ENCODE results near the gene ALDH4A1. TPM values are rescaled to one million over a fixed set of nuclear protein-coding genes. Genes with fewer than 3 reads are reported as not detected.

Gene ALDH4A1
- total and polyA plus RNA-seq, 4 donors: 13.7 to 31.2 (median 23.5) TPM

GRCh38 chr1:18915341-18915740 lies 13.0 kb upstream of the ALDH4A1 start:
- no peaks in the 10 kb centered on the region for H3K9me3 ChIP-seq (ENCODE audit: control insufficient read depth, insufficient read depth, low read length)
- peaks cover 19% of the 10 kb centered on the region for H3K4me1 ChIP-seq (ENCODE audit: control insufficient read depth, insufficient read depth, low read length)
- DNase-seq (ENCODE audit: low read depth in 4 of 6, low spot score in 6 of 6): no peak
- no peak overlapping the region for H3K4me3 ChIP-seq (ENCODE audit: low read depth, low read length)
- no peak overlapping the region for H3K27ac ChIP-seq (ENCODE audit: low read depth, low read length)
- H3K27me3 ChIP-seq (ENCODE audit: control insufficient read depth, insufficient read depth, low read length): no peaks in the 10 kb centered on the region
- 75% methylated on average over 6 of the region's 7 CpGs for WGBS (ENCODE audit: insufficient coverage)
- peaks cover 80% of the 10 kb centered on the region for H3K36me3 ChIP-seq (ENCODE audit: control insufficient read depth, insufficient read depth, low read length)

- Histone ChIP-seq H3K27ac (ENCODE audit: low read depth, low read length) (no peak overlapping the region), H3K4me3 (ENCODE audit: low read depth, low read length) (no peak overlapping the region), H3K27me3 (ENCODE audit: control insufficient read depth, insufficient read depth, low read length) (no peaks in the 10 kb centered on the region), H3K4me1 (ENCODE audit: control insufficient read depth, insufficient read depth, low read length) (peaks cover 16% of the 10 kb centered on the region), H3K9me3 (ENCODE audit: control insufficient read depth, insufficient read depth, low read length) (no peaks in the 10 kb centered on the region), H3K36me3 (ENCODE audit: control insufficient read depth, insufficient read depth, low read length) (peaks cover 84% of the 10 kb centered on the region)
- WGBS (ENCODE audit: insufficient coverage): 33% methylated on average over 13 of the region's 22 CpGs
- peak in 2 of 6 donors; percentile 60 to 73 for DNase-seq (ENCODE audit: low read depth in 4 of 6, low spot score in 6 of 6)
These were observed 10.9 kb upstream of the ALDH4A1 start for GRCh38 chr1:18913065-18913835.

DNA sequence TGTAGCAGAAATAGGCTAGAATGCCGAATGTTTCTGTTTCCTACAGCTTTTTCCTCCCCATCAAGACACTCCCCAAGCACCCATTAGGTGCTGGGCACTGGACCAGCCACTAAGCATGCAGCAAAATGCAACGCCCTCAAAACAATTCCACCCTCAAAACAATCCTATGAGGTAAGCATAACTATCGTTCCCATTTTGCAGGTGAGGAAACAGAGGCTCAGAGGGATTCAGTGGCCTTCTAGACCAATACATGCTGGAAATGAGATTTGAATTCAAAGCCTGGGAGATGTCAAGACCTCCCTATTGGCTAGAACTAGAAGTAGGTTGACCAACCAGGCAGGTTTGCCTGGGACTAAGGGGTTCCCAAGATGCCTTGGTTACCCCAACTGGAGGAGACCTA lies 10.2 kb upstream of the ALDH4A1 start:
- H3K4me1 ChIP-seq (ENCODE audit: control insufficient read depth, insufficient read depth, low read length): peaks cover 23% of the 10 kb centered on the region
- no peak overlapping the region for H3K4me3 ChIP-seq (ENCODE audit: low read depth, low read length)
- 90% methylated on average over 3 of the region's 3 CpGs for WGBS (ENCODE audit: insufficient coverage)
- no peaks in the 10 kb centered on the region for H3K27me3 ChIP-seq (ENCODE audit: control insufficient read depth, insufficient read depth, low read length)
- no peak for DNase-seq (ENCODE audit: low read depth in 4 of 6, low spot score in 6 of 6)
- H3K27ac ChIP-seq (ENCODE audit: low read depth, low read length): no peak overlapping the region
- H3K9me3 ChIP-seq (ENCODE audit: control insufficient read depth, insufficient read depth, low read length): no peaks in the 10 kb centered on the region
- H3K36me3 ChIP-seq (ENCODE audit: control insufficient read depth, insufficient read depth, low read length): peaks cover 83% of the 10 kb centered on the region

GRCh38 chr1:18908911-18909771 lies 6.8 kb upstream of the ALDH4A1 start:
- Histone ChIP-seq H3K36me3 (ENCODE audit: control insufficient read depth, insufficient read depth, low read length) (peaks cover 66% of the 10 kb centered on the region), H3K9me3 (ENCODE audit: control insufficient read depth, insufficient read depth, low read length) (no peaks in the 10 kb centered on the region), H3K27me3 (ENCODE audit: control insufficient read depth, insufficient read depth, low read length) (no peaks in the 10 kb centered on the region), H3K4me3 (ENCODE audit: low read depth, low read length) (no peak overlapping the region), H3K4me1 (ENCODE audit: control insufficient read depth, insufficient read depth, low read length) (peaks cover 26% of the 10 kb centered on the region), H3K27ac (ENCODE audit: low read depth, low read length) (no peak overlapping the region)
- no peak for DNase-seq (ENCODE audit: low read depth in 4 of 6, low spot score in 6 of 6)
- 84% methylated on average over 9 of the region's 17 CpGs for WGBS (ENCODE audit: insufficient coverage)

GRCh38 chr1:18907917-18908845 lies 5.8 kb upstream of the ALDH4A1 start:
- H3K36me3 ChIP-seq (ENCODE audit: control insufficient read depth, insufficient read depth, low read length): peaks cover 61% of the 10 kb centered on the region
- H3K4me1 ChIP-seq (ENCODE audit: control insufficient read depth, insufficient read depth, low read length): peaks cover 23% of the 10 kb centered on the region
- no peak overlapping the region for H3K4me3 ChIP-seq (ENCODE audit: low read depth, low read length)
- no peaks in the 10 kb centered on the region for H3K27me3 ChIP-seq (ENCODE audit: control insufficient read depth, insufficient read depth, low read length)
- no peak overlapping the region for H3K27ac ChIP-seq (ENCODE audit: low read depth, low read length)
- WGBS (ENCODE audit: insufficient coverage): 63% methylated on average over 21 of the region's 22 CpGs
- no peak for DNase-seq (ENCODE audit: low read depth in 4 of 6, low spot score in 6 of 6)
- H3K9me3 ChIP-seq (ENCODE audit: control insufficient read depth, insufficient read depth, low read length): no peaks in the 10 kb centered on the region

GRCh38 chr1:18907021-18907916 lies 4.9 kb upstream of the ALDH4A1 start:
- no peak overlapping the region for H3K4me3 ChIP-seq (ENCODE audit: low read depth, low read length)
- H3K4me1 ChIP-seq (ENCODE audit: control insufficient read depth, insufficient read depth, low read length): peaks cover 23% of the 10 kb centered on the region
- H3K36me3 ChIP-seq (ENCODE audit: control insufficient read depth, insufficient read depth, low read length): peaks cover 57% of the 10 kb centered on the region
- WGBS (ENCODE audit: insufficient coverage): 2% methylated on average over 6 of the region's 16 CpGs
- peak in 2 of 6 donors; percentile 88 to 91 for DNase-seq (ENCODE audit: low read depth in 4 of 6, low spot score in 6 of 6)
- no peaks in the 10 kb centered on the region for H3K9me3 ChIP-seq (ENCODE audit: control insufficient read depth, insufficient read depth, low read length)
- no peaks in the 10 kb centered on the region for H3K27me3 ChIP-seq (ENCODE audit: control insufficient read depth, insufficient read depth, low read length)
- peak overlapping the region; percentile 29 for H3K27ac ChIP-seq (ENCODE audit: low read depth, low read length)

DNA sequence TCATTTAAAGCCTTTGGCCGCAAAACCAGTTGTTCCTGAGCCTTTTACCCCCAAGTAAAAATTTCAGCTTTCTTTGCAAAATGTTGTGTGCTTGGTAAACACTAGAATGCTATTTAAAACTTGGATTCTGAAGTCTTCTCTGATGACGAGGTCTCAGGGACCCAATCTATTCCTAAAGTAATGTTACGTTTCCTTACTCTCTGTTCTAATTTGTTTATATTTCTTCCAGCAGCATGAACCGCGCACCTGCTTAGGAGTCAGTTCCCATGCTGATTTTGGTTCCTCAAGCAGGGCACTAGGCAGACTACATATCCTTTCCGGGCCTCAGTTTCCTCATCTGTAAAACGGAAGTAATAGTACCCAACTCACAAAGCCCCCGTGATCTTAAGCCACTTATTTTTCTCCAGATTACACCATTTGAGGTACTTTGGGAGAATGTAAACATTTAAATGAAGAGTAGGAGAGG lies 969 bp upstream of the ALDH4A1 start:
- Histone ChIP-seq H3K9me3 (ENCODE audit: control insufficient read depth, insufficient read depth, low read length) (no peaks in the 10 kb centered on the region), H3K4me3 (ENCODE audit: low read depth, low read length) (peak overlapping the region; percentile 77), H3K27me3 (ENCODE audit: control insufficient read depth, insufficient read depth, low read length) (no peaks in the 10 kb centered on the region), H3K27ac (ENCODE audit: low read depth, low read length) (peak overlapping the region; percentile 93), H3K36me3 (ENCODE audit: control insufficient read depth, insufficient read depth, low read length) (peaks cover 28% of the 10 kb centered on the region), H3K4me1 (ENCODE audit: control insufficient read depth, insufficient read depth, low read length) (peaks cover 43% of the 10 kb centered on the region)
- WGBS (ENCODE audit: insufficient coverage): 73% methylated on average over 3 of the region's 8 CpGs
- DNase-seq (ENCODE audit: low read depth in 4 of 6, low spot score in 6 of 6): no peak

GRCh38 chr1:18901952-18902522 lies 318 bp downstream of the ALDH4A1 start:
- Histone ChIP-seq H3K36me3 (ENCODE audit: control insufficient read depth, insufficient read depth, low read length) (peaks cover 25% of the 10 kb centered on the region), H3K9me3 (ENCODE audit: control insufficient read depth, insufficient read depth, low read length) (no peaks in the 10 kb centered on the region), H3K27ac (ENCODE audit: low read depth, low read length) (peak overlapping the region; percentile 93), H3K4me1 (ENCODE audit: control insufficient read depth, insufficient read depth, low read length) (peaks cover 30% of the 10 kb centered on the region), H3K4me3 (ENCODE audit: low read depth, low read length) (peak overlapping the region; percentile 77), H3K27me3 (ENCODE audit: control insufficient read depth, insufficient read depth, low read length) (no peaks in the 10 kb centered on the region)
- 0% methylated on average over 42 of the region's 44 CpGs for WGBS (ENCODE audit: insufficient coverage)
- DNase-seq (ENCODE audit: low read depth in 4 of 6, low spot score in 6 of 6): peak in 2 of 6 donors; percentile 50 to 60
